Colonic mucosa (tissue), 4 donors: ENCODE measurements around the gene FERMT1. TPM values are rescaled to one million over a fixed set of nuclear protein-coding genes. Genes with fewer than 3 reads are reported as not detected.

Source experiments
- DNase-seq: peaks from one replicate; pipeline ENCODE4 v3.0.0-alpha.2; 2020
- H3K27ac ChIP-seq: fragments of 200-600 bp; one replicate; pipeline ENCODE4 v1.8.0; 2021
- H3K27me3 ChIP-seq: fragments of 200-600 bp; one replicate; pipeline ENCODE4 v1.8.0; 2021
- H3K36me3 ChIP-seq: fragments of 200-600 bp; one replicate; pipeline ENCODE4 v1.8.0; 2021
- H3K4me1 ChIP-seq: fragments of 200-600 bp; one replicate; pipeline ENCODE4 v1.8.0; 2021; ENCODE audit warnings: mild to moderate bottlenecking
- H3K4me3 ChIP-seq: fragments of 200-600 bp; one replicate; pipeline ENCODE4 v1.8.0; 2021
- H3K9ac ChIP-seq, 2 donors: one replicate each; pipeline ENCODE4 v1.7.0; 2013; ENCODE audit warnings: control low read depth in 2 of 2, low read depth in 2 of 2, low read length in 2 of 2
- H3K9me3 ChIP-seq: fragments of 200-600 bp; one replicate; pipeline ENCODE4 v1.8.0; 2021
- CTCF ChIP-seq: fragments of 200-600 bp; IDR thresholded peaks from one replicate; pipeline ENCODE4 v1.8.0; 2022; ENCODE audit warnings: antibody characterized with exemption, mild to moderate bottlenecking
- intact Hi-C: fragments of 100-400 bp; cut with DNase I; formaldehyde crosslinking; loops from one replicate; pipeline ENCODE4 v1.14.1; 2022
- total RNA-seq, 2 donors: library from RNA; stranded (reverse); fragmentation: NEBNext Ultra II Directional in 1 of 2; extraction: Animal tissue kit (Norgen Biotek cat#: 25700) in 1 of 2; gene quantifications; one replicate each; pipeline ENCODE4 v1.2.1, GENCODE V29; 2021
- donor health status: healthy.
- donor health status: DM: no; HTN: no; CAD: no.
- donor health status: DM: no; HTN: no; CAD: no.

Gene FERMT1
- total RNA-seq, 2 donors from 2014 or later: 68.8 to 83.9 TPM

DNA sequence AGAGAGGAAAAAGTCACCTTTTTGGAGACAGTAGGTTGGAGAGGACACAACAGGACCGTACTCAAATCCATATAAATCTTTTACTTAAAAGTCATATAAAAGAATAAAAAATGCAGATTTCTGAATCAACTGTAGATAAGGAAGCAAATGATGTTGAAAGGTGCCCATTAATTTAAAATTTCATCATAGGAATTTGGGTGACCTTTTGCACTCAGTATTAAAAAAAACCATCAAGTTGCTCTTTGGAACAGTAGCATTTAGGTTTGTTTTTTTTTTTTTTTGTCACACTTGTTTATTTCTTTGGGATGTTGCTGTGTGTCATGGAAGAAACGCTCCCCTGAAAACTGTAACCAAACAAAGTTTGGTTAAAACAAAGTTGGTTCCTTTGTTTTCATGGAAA, 48.0 kb downstream of the FERMT1 start:
- peaks cover 5% of the 10 kb centered on the region for H3K36me3 ChIP-seq
- no peak overlapping the region for H3K27ac ChIP-seq
- no peak overlapping the region for H3K4me3 ChIP-seq
- intact Hi-C loops: loop anchor here (5.0 kb wide), 1 partner anchor 122 kb away; the partner anchor contains the start of genes MCM8 and TRMT6
- H3K9ac ChIP-seq: no peak overlapping the region
- TF ChIP-seq CTCF: no peak
- H3K27me3 ChIP-seq: no peaks in the 10 kb centered on the region
- DNase-seq: no peak
- no peaks in the 10 kb centered on the region for H3K9me3 ChIP-seq
- no peaks in the 10 kb centered on the region for H3K4me1 ChIP-seq

GRCh38 chr20:6074145-6074561, 48.7 kb downstream of the FERMT1 start:
- Histone ChIP-seq H3K27ac (no peak overlapping the region), H3K4me3 (no peak overlapping the region), H3K27me3 (no peaks in the 10 kb centered on the region), H3K9ac (no peak overlapping the region), H3K9me3 (no peaks in the 10 kb centered on the region), H3K36me3 (peaks cover 5% of the 10 kb centered on the region), H3K4me1 (no peaks in the 10 kb centered on the region)
- TF ChIP-seq CTCF: no peak
- no peak for DNase-seq
- intact Hi-C loops: no loop called here

DNA sequence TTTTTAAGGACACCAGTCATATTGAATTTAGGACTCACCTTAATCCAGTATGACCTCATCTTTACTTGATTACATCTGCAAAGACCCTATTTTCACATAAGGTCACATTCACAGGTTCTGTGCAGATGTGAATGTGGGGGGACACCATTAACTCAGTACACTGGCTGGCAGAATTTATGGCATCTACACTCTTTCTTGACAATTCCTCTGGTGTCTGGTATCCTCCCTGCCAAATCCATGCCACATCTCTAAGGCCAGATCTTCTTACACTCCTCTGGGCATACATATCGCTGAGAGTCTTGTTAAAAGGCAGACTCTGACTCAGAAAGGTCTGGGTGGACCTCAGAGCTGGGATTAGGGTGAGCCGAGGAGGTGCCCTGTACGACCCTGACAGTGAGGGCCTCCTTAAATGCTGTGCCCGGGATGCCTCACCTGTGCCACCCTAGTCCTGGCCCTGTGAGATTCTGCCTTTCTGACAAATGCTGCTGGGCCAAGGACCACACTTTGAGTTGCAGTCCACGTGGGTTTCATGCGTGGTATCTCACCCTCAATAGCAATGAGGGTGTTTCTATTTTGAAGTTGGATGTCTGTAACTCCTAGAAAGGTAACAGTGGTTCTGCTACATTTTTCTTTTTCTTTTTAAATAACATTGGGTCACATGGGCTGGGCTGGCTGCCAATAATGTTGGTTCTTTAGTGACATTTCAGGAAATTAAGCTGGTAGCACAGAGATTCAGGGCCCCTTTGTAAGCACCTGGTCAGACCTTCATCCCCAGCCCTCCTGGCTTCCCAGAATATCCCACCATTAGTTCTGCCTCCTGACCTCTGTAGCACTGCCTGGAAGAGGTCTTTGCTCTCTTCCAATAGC, 51.8 kb downstream of the FERMT1 start:
- Histone ChIP-seq H3K4me1 (no peaks in the 10 kb centered on the region), H3K27me3 (no peaks in the 10 kb centered on the region), H3K9me3 (no peaks in the 10 kb centered on the region), H3K9ac (no peak overlapping the region), H3K36me3 (peaks cover 2% of the 10 kb centered on the region), H3K4me3 (no peak overlapping the region), H3K27ac (no peak overlapping the region)
- no peak for DNase-seq
- intact Hi-C loops: no loop called here
- TF ChIP-seq CTCF: no peak

DNA sequence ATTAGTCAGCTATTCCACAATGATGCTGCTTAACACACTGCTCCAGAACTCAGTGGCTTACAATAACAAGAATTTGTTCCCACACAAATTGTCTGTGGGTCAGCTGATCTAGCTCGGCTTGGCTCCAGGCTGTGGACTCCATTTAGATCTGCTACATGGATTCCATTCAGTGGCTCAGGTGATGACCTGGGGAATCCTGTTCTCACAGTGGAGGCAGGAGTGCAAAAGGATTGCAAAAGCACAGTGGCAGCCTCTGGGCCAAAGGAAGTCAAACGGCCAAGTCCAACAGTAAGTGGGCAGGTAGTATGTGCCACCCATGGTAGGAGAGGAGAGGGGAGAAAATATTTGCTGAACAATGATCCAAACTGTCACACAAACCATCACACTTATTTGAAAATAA, 53.2 kb downstream of the FERMT1 start:
- Histone ChIP-seq H3K4me3 (no peak overlapping the region), H3K9me3 (no peaks in the 10 kb centered on the region), H3K27me3 (no peaks in the 10 kb centered on the region), H3K9ac (no peak overlapping the region), H3K36me3 (no peaks in the 10 kb centered on the region), H3K27ac (no peak overlapping the region), H3K4me1 (no peaks in the 10 kb centered on the region)
- no peak for DNase-seq
- intact Hi-C loops: no loop called here
- TF ChIP-seq CTCF: no peak

DNA sequence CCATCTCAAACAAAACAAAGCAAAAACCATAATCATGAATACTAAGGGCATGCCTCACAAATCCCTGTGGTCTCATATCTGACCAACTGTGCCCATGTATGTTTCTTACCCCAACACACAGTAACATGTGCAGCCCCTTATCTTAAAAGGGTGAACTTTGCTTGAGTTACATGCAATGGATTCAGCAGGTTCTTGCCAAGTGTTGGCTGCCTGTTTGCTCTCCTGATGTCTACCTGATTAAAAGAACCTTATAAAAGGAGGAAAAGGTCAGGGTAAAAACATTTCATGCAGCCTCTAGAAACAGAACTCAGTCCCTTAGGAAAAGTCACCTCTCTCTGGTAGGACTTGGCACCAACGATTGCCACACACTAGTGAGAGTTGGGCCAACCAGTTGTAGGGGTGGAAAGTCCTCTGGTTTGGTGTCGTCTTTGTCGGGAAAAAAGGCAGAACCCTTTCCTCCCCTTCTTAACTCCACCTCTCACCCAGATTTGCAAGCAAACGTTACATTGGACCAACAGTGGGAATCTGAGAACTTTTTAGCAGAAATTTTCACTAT, 55.0 kb downstream of the FERMT1 start:
- no peak for TF ChIP-seq CTCF
- Histone ChIP-seq H3K27me3 (no peaks in the 10 kb centered on the region), H3K36me3 (no peaks in the 10 kb centered on the region), H3K27ac (no peak overlapping the region), H3K4me3 (no peak overlapping the region), H3K9me3 (no peaks in the 10 kb centered on the region), H3K4me1 (no peaks in the 10 kb centered on the region), H3K9ac (no peak overlapping the region)
- intact Hi-C loops: no loop called here
- DNase-seq: no peak
